HEK293T (cell line): Measurements from ENCODE around the gene TULP3.

Experiments used
- CTCF ChIA-PET: fragments of 350-600 bp; formaldehyde crosslinking; extraction: SDS; loops from one replicate; lab custom pipeline; 2021; ENCODE audit warnings: antibody characterized with exemption, inconsistent platforms; lab: Yijun Ruan, JAX
- POLR2A ChIA-PET: fragments of 350-600 bp; formaldehyde crosslinking; extraction: SDS; loops from one replicate; lab custom pipeline; 2020; ENCODE audit warnings: antibody characterized with exemption, inconsistent platforms; lab: Yijun Ruan, JAX
- DNase-seq: peaks from one replicate; pipeline ENCODE4 v3.0.0; 2012; ENCODE audit warnings: mixed read lengths; ENCODE audit errors: extremely low spot score
- ARNT ChIP-seq: fragments of 450-650 bp; IDR thresholded peaks from 2 replicates; pipeline ENCODE4 v1.6.1; 2017; ENCODE audit warnings: mild to moderate bottlenecking
- BHLHE40 ChIP-seq: fragments of 450-650 bp; IDR thresholded peaks from 2 replicates; pipeline ENCODE4 v1.6.1; 2016; ENCODE audit warnings: mild to moderate bottlenecking, moderate library complexity, borderline replicate concordance
- CTBP1 ChIP-seq: fragments of 450-650 bp; IDR thresholded peaks from 2 replicates; pipeline ENCODE4 v1.6.1; 2016; ENCODE audit warnings: borderline replicate concordance
- ELF4 ChIP-seq: fragments of 450-650 bp; IDR thresholded peaks from 2 replicates; pipeline ENCODE4 v1.6.1; 2017; ENCODE audit warnings: antibody characterized with exemption
- FOXA1 ChIP-seq: fragments of 450-650 bp; IDR thresholded peaks from 2 replicates; pipeline ENCODE4 v1.6.1; 2016; ENCODE audit warnings: mild to moderate bottlenecking
- FOXK2 ChIP-seq: fragments of 450-650 bp; IDR thresholded peaks from 2 replicates; pipeline ENCODE4 v1.6.1; 2016; ENCODE audit warnings: mild to moderate bottlenecking
- FOXM1 ChIP-seq: fragments of 450-650 bp; IDR thresholded peaks from 2 replicates; pipeline ENCODE4 v1.6.1; 2017; ENCODE audit warnings: mild to moderate bottlenecking, borderline replicate concordance
- HDGF ChIP-seq: fragments of 450-650 bp; IDR thresholded peaks from 2 replicates; pipeline ENCODE4 v1.6.1; 2017; ENCODE audit warnings: antibody characterized with exemption, borderline replicate concordance
- L3MBTL2 ChIP-seq: fragments of 450-650 bp; conservative IDR thresholded peaks from 2 replicates; pipeline ENCODE4 v1.6.1; 2016; ENCODE audit warnings: mild to moderate bottlenecking
- LEF1 ChIP-seq: fragments of 450-650 bp; IDR thresholded peaks from 2 replicates; pipeline ENCODE4 v1.6.1; 2017; ENCODE audit warnings: mild to moderate bottlenecking, borderline replicate concordance
- NFRKB ChIP-seq: fragments of 450-650 bp; IDR thresholded peaks from 2 replicates; pipeline ENCODE4 v1.6.1; 2016; ENCODE audit warnings: mild to moderate bottlenecking, moderate library complexity
- SP1 ChIP-seq: fragments of 450-650 bp; IDR thresholded peaks from 2 replicates; pipeline ENCODE4 v1.6.1; 2017
- SUZ12 ChIP-seq: fragments of 450-650 bp; IDR thresholded peaks from 2 replicates; pipeline ENCODE4 v1.6.1; 2016; ENCODE audit warnings: mild to moderate bottlenecking
- TARDBP ChIP-seq: fragments of 450-650 bp; IDR thresholded peaks from 2 replicates; pipeline ENCODE4 v1.6.1; 2016
- ZNF384 ChIP-seq: fragments of 450-650 bp; IDR thresholded peaks from 2 replicates; pipeline ENCODE4 v1.6.1; 2016
- TF ChIP-seq, protein P1 (sequence below): fragments of 450-650 bp; IDR thresholded peaks from 2 replicates; pipeline ENCODE4 v1.6.1; 2016

TULP3 gene, protein sequence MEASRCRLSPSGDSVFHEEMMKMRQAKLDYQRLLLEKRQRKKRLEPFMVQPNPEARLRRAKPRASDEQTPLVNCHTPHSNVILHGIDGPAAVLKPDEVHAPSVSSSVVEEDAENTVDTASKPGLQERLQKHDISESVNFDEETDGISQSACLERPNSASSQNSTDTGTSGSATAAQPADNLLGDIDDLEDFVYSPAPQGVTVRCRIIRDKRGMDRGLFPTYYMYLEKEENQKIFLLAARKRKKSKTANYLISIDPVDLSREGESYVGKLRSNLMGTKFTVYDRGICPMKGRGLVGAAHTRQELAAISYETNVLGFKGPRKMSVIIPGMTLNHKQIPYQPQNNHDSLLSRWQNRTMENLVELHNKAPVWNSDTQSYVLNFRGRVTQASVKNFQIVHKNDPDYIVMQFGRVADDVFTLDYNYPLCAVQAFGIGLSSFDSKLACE

DNA sequence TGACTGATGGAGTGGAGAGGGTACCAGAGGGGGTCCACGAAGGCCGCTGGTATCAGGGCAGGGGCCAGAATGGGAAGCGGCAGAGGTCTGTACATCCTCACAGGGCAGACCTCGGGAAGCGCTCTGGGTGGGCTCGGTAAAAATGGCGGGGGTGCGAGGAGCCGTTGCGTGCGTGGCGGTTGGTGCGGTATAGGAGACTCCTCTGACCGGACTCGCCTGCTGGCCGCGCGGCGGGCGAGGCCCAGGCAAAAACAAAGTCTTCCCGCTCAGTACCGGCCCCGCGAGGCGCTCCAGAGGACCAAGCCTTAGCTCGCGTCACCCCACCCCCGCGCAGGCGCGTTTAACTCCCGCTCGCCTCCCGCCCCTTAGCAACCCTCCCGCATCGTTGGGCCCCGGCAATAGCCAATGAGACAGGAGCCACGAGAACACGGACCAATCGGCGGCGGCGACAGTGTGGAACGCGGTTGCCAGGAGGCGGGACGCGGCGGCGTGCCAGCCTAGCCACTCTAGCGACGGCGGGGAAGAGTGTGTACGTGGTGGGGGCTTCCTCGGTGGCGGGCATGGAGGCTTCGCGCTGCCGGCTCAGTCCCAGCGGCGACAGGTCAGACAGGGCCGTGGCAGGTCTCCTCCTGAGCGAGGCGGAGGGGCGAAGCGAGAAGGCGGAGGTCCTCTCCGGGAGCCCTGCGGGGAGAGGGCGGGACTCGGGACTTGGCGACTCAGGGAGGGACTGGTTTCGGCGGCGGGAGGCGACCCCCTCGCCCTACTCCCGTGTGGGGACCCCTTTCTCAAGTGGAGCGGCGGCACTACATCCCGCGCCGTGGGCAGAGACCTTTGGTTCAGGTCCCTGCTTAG is at the start of gene TULP3:
Gene TULP3 (plus strand): TSS at position 504 of the 852 bp plus-strand sequence. CDS start 57 bp downstream, at position 561.
- no peak for TF ChIP-seq FOXK2
- TF ChIP-seq FOXM1 = no peak
- TF ChIP-seq LEF1 = no peak
- TF ChIP-seq ZNF384 = no peak
- TF ChIP-seq ELF4 = no peak
- TF ChIP-seq SP1 = no peak
- TF ChIP-seq ARNT = no peak
- TF ChIP-seq HDGF = no peak
- TF ChIP-seq, protein P1, sequence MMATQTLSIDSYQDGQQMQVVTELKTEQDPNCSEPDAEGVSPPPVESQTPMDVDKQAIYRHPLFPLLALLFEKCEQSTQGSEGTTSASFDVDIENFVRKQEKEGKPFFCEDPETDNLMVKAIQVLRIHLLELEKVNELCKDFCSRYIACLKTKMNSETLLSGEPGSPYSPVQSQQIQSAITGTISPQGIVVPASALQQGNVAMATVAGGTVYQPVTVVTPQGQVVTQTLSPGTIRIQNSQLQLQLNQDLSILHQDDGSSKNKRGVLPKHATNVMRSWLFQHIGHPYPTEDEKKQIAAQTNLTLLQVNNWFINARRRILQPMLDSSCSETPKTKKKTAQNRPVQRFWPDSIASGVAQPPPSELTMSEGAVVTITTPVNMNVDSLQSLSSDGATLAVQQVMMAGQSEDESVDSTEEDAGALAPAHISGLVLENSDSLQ = peak; percentile 52; the same call in 1 of the 2 replicates
- no peak for TF ChIP-seq FOXA1
- no peak for TF ChIP-seq BHLHE40
- no peak for TF ChIP-seq SUZ12
- no peak for TF ChIP-seq CTBP1
- no peak for TF ChIP-seq TARDBP
- no peak for TF ChIP-seq NFRKB
- TF ChIP-seq L3MBTL2 = peak; percentile 97
- ChIA-PET POLR2A (interaction anchor here (0.6 to 2.3 kb wide), 15 partner anchors 10 to 250 kb away, joined by 3 to 23 read pairs (median 4); partner anchors contain the start of genes FOXM1 and RHNO1), CTCF (interaction anchor here (0.6 to 1.3 kb wide), 2 partner anchors 54 to 231 kb away, joined by 4 to 5 read pairs; no protein-coding TSS in a partner anchor)
- peak; percentile 95 for DNase-seq

DNA sequence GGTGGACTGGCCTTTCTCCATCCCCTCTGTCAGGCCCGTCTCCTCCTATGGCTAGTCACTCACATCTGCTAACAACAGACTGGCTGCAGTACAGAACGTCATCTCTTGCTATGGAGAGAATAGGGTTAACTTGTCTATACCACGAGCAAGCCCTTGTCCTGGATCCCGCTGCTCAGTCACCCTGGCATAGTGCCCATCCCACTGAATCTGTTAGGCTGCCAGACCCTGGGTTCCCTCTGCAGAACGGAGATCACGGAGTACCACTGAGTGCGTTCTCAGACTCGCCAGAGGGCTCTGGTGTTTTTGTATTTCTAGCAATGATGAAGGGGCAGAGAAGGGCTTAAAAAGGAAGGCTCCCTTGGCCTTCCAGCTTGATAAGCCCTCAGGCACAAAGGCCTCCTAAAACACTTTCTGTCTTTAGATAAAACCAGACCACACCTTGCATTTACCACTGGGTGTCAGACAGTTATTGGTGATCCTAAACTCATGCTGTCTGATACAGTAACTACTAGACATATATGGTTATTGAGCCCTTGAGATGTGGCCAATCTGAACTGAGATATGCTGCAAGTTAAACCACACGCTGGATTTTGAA is 49.5 kb upstream of the TULP3 start:
- TF ChIP-seq FOXK2 = no peak
- TF ChIP-seq, protein P1 = no peak
- TF ChIP-seq ARNT = no peak
- TF ChIP-seq L3MBTL2 = no peak
- TF ChIP-seq ZNF384 = no peak
- no peak for TF ChIP-seq LEF1
- TF ChIP-seq BHLHE40 = no peak
- no peak for TF ChIP-seq SP1
- no peak for TF ChIP-seq CTBP1
- TF ChIP-seq SUZ12 = no peak
- no peak for TF ChIP-seq TARDBP
- TF ChIP-seq FOXA1 = no peak
- TF ChIP-seq ELF4 = no peak
- no peak for TF ChIP-seq HDGF
- TF ChIP-seq NFRKB = no peak
- TF ChIP-seq FOXM1 = no peak
- no peak for DNase-seq
- ChIA-PET CTCF (no interaction called here), POLR2A (no interaction called here)

DNA sequence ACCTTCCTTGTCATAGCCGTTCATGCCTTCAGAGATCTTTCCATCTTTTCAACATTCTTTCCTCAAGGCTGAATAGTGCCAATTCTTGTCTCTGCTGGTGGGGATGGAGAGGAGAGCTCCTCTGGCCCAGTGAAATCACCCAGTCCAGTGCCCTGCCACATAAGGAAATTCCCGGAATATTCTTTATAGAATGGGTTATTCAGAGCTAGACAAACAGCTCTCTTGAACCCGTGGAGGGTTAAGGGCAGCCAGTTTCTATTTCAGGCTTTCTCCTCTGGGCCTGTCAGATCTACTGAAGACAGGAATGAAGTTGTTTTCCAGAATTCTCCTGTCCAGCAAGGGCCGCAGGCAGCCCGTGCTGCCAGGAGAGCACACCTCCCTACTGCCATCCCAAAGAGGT is 47.7 kb upstream of the TULP3 start:
- POLR2A ChIA-PET = no interaction called here
- TF ChIP-seq HDGF = no peak
- TF ChIP-seq FOXK2 = no peak
- TF ChIP-seq LEF1 = no peak
- TF ChIP-seq ARNT = no peak
- no peak for TF ChIP-seq SP1
- TF ChIP-seq FOXM1 = no peak
- TF ChIP-seq NFRKB = no peak
- no peak for TF ChIP-seq CTBP1
- TF ChIP-seq, protein P1 = no peak
- no peak for TF ChIP-seq ZNF384
- no peak for TF ChIP-seq BHLHE40
- no peak for TF ChIP-seq FOXA1
- TF ChIP-seq SUZ12 = no peak
- no peak for TF ChIP-seq L3MBTL2
- no peak for TF ChIP-seq ELF4
- no peak for TF ChIP-seq TARDBP

DNA sequence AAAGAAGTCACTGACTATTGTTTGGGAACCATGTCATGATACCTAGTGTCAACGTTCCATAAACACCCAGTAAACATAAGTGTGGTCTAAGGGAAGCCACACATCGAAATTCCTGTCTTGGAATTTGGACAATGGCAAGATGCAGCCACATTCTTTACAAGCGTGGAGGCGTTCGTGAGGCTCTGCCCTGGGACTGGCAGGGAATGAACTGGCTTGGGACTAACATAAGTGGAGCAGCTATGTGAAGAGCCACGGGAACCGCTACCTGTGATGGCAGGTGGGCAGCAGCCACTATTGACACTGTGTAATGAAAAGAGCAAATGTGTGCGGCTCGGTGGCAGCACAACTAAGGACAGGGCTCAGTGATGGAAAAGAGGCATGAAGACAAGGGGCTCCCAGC is 45.9 kb upstream of the TULP3 start:
- POLR2A ChIA-PET = interaction anchor here (1.1 to 2.1 kb wide), 5 partner anchors 9 to 49 kb away, joined by 3 to 9 read pairs (median 5); partner anchors contain the start of genes FKBP4, FOXM1, ITFG2 and RHNO1
- TF ChIP-seq TARDBP (no peak), FOXA1 (no peak), CTBP1 (no peak), L3MBTL2 (no peak), ZNF384 (no peak), LEF1 (no peak), HDGF (no peak), NFRKB (no peak), BHLHE40 (no peak), SUZ12 (no peak), SP1 (no peak), ELF4 (no peak), FOXM1 (no peak), FOXK2 (no peak), ARNT (no peak)
- TF ChIP-seq, protein P1 = no peak
- CTCF ChIA-PET = interaction anchor here (0.6 to 1.9 kb wide), 6 partner anchors 9 to 571 kb away, joined by 3 to 17 read pairs (median 4); no protein-coding TSS in a partner anchor
- no peak for DNase-seq

More for the DNA sequence above, 47.7 kb upstream of the TULP3 start:
- no peak for DNase-seq
- CTCF ChIA-PET = no interaction called here
